UCSD-AML1 (cell line): Measurements from ENCODE around the gene CRACR2A.

Source experiments
- DNase-seq: peaks from one replicate; lab custom pipeline; 2025; ENCODE audit not compliant: unreplicated experiment; lab: John Stamatoyannopoulos, UW

The CRACR2A gene

GRCh38 chr12:3725388-3726115, 27.4 kb downstream of the CRACR2A start:
- no peak for DNase-seq

GRCh38 chr12:3723916-3724805, 28.7 kb downstream of the CRACR2A start:
- DNase-seq: no peak

GRCh38 chr12:3722368-3722767, 30.5 kb downstream of the CRACR2A start:
- no peak for DNase-seq

GRCh38 chr12:3720772-3721171, 32.1 kb downstream of the CRACR2A start:
- DNase-seq: no peak

- no peak for DNase-seq
These were observed 34.8 kb downstream of the CRACR2A start for GRCh38 chr12:3718100-3718499.

- DNase-seq: no peak
These were observed 35.5 kb downstream of the CRACR2A start for GRCh38 chr12:3717283-3717898.

- DNase-seq: no peak
These were observed 36.9 kb downstream of the CRACR2A start for GRCh38 chr12:3715999-3716398.

- DNase-seq: no peak
These were observed 39.0 kb downstream of the CRACR2A start for GRCh38 chr12:3713947-3714346.

GRCh38 chr12:3713483-3713882, 39.4 kb downstream of the CRACR2A start:
- DNase-seq: no peak

- no peak for DNase-seq
These were observed 40.5 kb downstream of the CRACR2A start for GRCh38 chr12:3712209-3712992.

- no peak for DNase-seq
These were observed 47.6 kb downstream of the CRACR2A start for GRCh38 chr12:3705354-3705675.

- no peak for DNase-seq
These were observed 48.2 kb downstream of the CRACR2A start for GRCh38 chr12:3704512-3705353.

GRCh38 chr12:3700861-3701260, 52.0 kb downstream of the CRACR2A start:
- no peak for DNase-seq

- DNase-seq: no peak
These were observed 54.5 kb downstream of the CRACR2A start for GRCh38 chr12:3698218-3698974.

GRCh38 chr12:3697311-3697870, 55.5 kb downstream of the CRACR2A start:
- DNase-seq: no peak

GRCh38 chr12:3694673-3695072, 58.2 kb downstream of the CRACR2A start:
- no peak for DNase-seq

GRCh38 chr12:3692616-3693365, 60.1 kb downstream of the CRACR2A start:
- DNase-seq: no peak

GRCh38 chr12:3686463-3686862, 66.4 kb downstream of the CRACR2A start:
- DNase-seq: no peak

- DNase-seq: no peak
These were observed 67.1 kb downstream of the CRACR2A start for GRCh38 chr12:3685830-3686229.
